Fibroblast of pulmonary artery (primary cell): ENCODE results near the gene HNF1A.

Experiments used
- DNase-seq: peaks from one replicate; pipeline ENCODE4 v3.0.0-alpha.2; 2010; ENCODE audit warnings: low read depth
- H3K4me3 ChIP-seq: replicated peaks from 2 replicates; pipeline ENCODE4 v1.5.1; 2011; ENCODE audit warnings: low read depth, mild to moderate bottlenecking, control low read depth, low read length, moderate library complexity
- TF ChIP-seq, protein P1 (sequence below): IDR thresholded peaks from 2 replicates; pipeline ENCODE4 v1.5.1; 2011; ENCODE audit warnings: mild to moderate bottlenecking, control low read depth, low read length, inconsistent platforms; ENCODE audit errors: missing control alignments

Gene HNF1A, protein sequence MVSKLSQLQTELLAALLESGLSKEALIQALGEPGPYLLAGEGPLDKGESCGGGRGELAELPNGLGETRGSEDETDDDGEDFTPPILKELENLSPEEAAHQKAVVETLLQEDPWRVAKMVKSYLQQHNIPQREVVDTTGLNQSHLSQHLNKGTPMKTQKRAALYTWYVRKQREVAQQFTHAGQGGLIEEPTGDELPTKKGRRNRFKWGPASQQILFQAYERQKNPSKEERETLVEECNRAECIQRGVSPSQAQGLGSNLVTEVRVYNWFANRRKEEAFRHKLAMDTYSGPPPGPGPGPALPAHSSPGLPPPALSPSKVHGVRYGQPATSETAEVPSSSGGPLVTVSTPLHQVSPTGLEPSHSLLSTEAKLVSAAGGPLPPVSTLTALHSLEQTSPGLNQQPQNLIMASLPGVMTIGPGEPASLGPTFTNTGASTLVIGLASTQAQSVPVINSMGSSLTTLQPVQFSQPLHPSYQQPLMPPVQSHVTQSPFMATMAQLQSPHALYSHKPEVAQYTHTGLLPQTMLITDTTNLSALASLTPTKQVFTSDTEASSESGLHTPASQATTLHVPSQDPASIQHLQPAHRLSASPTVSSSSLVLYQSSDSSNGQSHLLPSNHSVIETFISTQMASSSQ

DNA sequence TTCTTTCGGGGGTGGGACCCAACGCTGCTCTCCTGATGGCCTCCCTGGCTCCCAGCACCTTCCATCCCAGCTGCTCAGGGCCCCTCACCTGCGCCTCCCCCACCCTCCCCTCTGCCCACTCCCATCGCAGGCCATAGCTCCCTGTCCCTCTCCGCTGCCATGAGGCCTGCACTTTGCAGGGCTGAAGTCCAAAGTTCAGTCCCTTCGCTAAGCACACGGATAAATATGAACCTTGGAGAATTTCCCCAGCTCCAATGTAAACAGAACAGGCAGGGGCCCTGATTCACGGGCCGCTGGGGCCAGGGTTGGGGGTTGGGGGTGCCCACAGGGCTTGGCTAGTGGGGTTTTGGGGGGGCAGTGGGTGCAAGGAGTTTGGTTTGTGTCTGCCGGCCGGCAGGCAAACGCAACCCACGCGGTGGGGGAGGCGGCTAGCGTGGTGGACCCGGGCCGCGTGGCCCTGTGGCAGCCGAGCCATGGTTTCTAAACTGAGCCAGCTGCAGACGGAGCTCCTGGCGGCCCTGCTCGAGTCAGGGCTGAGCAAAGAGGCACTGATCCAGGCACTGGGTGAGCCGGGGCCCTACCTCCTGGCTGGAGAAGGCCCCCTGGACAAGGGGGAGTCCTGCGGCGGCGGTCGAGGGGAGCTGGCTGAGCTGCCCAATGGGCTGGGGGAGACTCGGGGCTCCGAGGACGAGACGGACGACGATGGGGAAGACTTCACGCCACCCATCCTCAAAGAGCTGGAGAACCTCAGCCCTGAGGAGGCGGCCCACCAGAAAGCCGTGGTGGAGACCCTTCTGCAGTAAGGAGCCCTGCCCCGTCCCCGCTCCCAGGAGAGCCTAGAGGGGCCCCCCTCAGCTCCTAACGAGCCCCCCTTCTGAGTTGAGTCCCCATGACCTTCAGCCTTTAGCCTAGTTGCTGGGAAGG is at the start of gene HNF1A:
HNF1A (plus strand) TSS at position 248 of the 924 bp plus-strand sequence; CDS start at position 474, 226 bp downstream.
- TF ChIP-seq, protein P1, sequence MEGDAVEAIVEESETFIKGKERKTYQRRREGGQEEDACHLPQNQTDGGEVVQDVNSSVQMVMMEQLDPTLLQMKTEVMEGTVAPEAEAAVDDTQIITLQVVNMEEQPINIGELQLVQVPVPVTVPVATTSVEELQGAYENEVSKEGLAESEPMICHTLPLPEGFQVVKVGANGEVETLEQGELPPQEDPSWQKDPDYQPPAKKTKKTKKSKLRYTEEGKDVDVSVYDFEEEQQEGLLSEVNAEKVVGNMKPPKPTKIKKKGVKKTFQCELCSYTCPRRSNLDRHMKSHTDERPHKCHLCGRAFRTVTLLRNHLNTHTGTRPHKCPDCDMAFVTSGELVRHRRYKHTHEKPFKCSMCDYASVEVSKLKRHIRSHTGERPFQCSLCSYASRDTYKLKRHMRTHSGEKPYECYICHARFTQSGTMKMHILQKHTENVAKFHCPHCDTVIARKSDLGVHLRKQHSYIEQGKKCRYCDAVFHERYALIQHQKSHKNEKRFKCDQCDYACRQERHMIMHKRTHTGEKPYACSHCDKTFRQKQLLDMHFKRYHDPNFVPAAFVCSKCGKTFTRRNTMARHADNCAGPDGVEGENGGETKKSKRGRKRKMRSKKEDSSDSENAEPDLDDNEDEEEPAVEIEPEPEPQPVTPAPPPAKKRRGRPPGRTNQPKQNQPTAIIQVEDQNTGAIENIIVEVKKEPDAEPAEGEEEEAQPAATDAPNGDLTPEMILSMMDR: no peak
- no peak within 1 kb of the TSS for H3K4me3 ChIP-seq
- no peak for DNase-seq

- no peak overlapping the region for H3K4me3 ChIP-seq
- DNase-seq: no peak
- TF ChIP-seq, protein P1: no peak
These were observed 49.3 kb upstream of the HNF1A start for GRCh38 chr12:120928864-120929652.

DNA sequence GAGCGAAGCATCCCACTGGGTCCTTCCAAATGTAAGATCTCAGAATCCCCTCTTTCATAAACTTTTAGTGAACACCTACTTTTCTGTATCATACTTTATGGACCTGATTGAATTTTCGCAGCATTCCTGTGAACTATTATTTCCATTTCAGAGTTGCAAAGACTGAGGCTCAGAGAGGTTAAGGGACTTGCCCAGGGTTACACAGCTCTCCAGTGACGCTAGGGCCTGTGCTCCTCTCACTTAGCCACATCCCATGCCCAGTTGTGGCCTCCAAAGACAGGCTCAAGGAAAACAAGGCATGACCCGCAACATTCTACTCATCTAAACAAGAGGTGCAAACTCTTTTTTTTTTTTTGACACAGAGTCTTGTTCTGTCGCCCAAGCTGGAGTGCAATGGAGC is 48.3 kb upstream of the HNF1A start:
- DNase-seq: no peak
- TF ChIP-seq, protein P1: no peak
- H3K4me3 ChIP-seq: no peak overlapping the region

- no peak overlapping the region for H3K4me3 ChIP-seq
- TF ChIP-seq, protein P1: no peak
- no peak for DNase-seq
These were observed 46.3 kb upstream of the HNF1A start for GRCh38 chr12:120932058-120932457.

GRCh38 chr12:120932956-120933526 is 45.3 kb upstream of the HNF1A start:
- H3K4me3 ChIP-seq: no peak overlapping the region
- DNase-seq: no peak
- TF ChIP-seq, protein P1: no peak

- TF ChIP-seq, protein P1: no peak
- no peak overlapping the region for H3K4me3 ChIP-seq
- DNase-seq: no peak
These were observed 44.6 kb upstream of the HNF1A start for GRCh38 chr12:120933786-120934185.
